Ishikawa (cell line): ENCODE measurements around the gene SFT2D3.

Experiments used
- CEBPB ChIP-seq: IDR thresholded peaks from 2 replicates; pipeline ENCODE4 v1.6.1; 2012
- CREB1 ChIP-seq: IDR thresholded peaks from 2 replicates; pipeline ENCODE4 v1.6.1; 2012; ENCODE audit warnings: low read depth
- EGR1 ChIP-seq: IDR thresholded peaks from 2 replicates; pipeline ENCODE4 v1.6.1; 2012
- EP300 ChIP-seq: IDR thresholded peaks from 2 replicates; pipeline ENCODE4 v1.6.1; 2012; ENCODE audit warnings: borderline replicate concordance
- FOXM1 ChIP-seq: IDR thresholded peaks from 2 replicates; pipeline ENCODE4 v1.6.1; 2012; ENCODE audit warnings: low read depth, borderline replicate concordance
- MAX ChIP-seq: IDR thresholded peaks from 2 replicates; pipeline ENCODE4 v1.6.1; 2012
- NFIC ChIP-seq: IDR thresholded peaks from 2 replicates; pipeline ENCODE4 v1.6.1; 2012
- RAD21 ChIP-seq: IDR thresholded peaks from 2 replicates; pipeline ENCODE4 v1.6.1; 2012; ENCODE audit warnings: low read depth
- REST ChIP-seq: IDR thresholded peaks from 2 replicates; pipeline ENCODE4 v1.6.1; 2012; ENCODE audit warnings: low read depth, mild to moderate bottlenecking
- TAF1 ChIP-seq: IDR thresholded peaks from 2 replicates; pipeline ENCODE4 v1.6.1; 2012; ENCODE audit warnings: low read depth, mild to moderate bottlenecking
- TCF12 ChIP-seq: IDR thresholded peaks from 2 replicates; pipeline ENCODE4 v1.6.1; 2012; ENCODE audit warnings: low read depth
- TEAD4 ChIP-seq: IDR thresholded peaks from 2 replicates; pipeline ENCODE4 v1.6.1; 2012
- USF1 ChIP-seq: IDR thresholded peaks from 2 replicates; pipeline ENCODE4 v1.6.1; 2012
- YY1 ChIP-seq: IDR thresholded peaks from 2 replicates; pipeline ENCODE4 v1.6.1; 2012; ENCODE audit warnings: low read depth
- ZBTB7A ChIP-seq: IDR thresholded peaks from 2 replicates; pipeline ENCODE4 v1.6.1; 2012; ENCODE audit warnings: low read depth

The SFT2D3 gene

GRCh38 chr2:127705391-127706065 is 4.2 kb downstream of the SFT2D3 start:
- TF ChIP-seq USF1 (no peak), CEBPB (no peak), RAD21 (no peak), REST (no peak), MAX (no peak), TAF1 (no peak), EGR1 (no peak), TEAD4 (no peak), FOXM1 (no peak)

- no peak for TF ChIP-seq MAX
- TF ChIP-seq TAF1 = no peak
- TF ChIP-seq EP300 = no peak
- no peak for TF ChIP-seq RAD21
- TF ChIP-seq REST = no peak
- TF ChIP-seq EGR1 = no peak
- no peak for TF ChIP-seq YY1
- TF ChIP-seq NFIC = no peak
- no peak for TF ChIP-seq CEBPB
- no peak for TF ChIP-seq USF1
- TF ChIP-seq TEAD4 = no peak
- no peak for TF ChIP-seq ZBTB7A
- no peak for TF ChIP-seq TCF12
- TF ChIP-seq CREB1 = no peak
- TF ChIP-seq FOXM1 = no peak
Measured at GRCh38 chr2:127706215-127706990, 5.1 kb downstream of the SFT2D3 start.

- TF ChIP-seq ZBTB7A = no peak
- no peak for TF ChIP-seq RAD21
- TF ChIP-seq REST = no peak
- TF ChIP-seq TAF1 = no peak
- no peak for TF ChIP-seq USF1
- TF ChIP-seq CREB1 = no peak
- TF ChIP-seq TEAD4 = no peak
- TF ChIP-seq CEBPB = no peak
- TF ChIP-seq NFIC = no peak
- TF ChIP-seq MAX = no peak
- TF ChIP-seq TCF12 = no peak
- no peak for TF ChIP-seq EGR1
- TF ChIP-seq EP300 = no peak
- no peak for TF ChIP-seq FOXM1
- TF ChIP-seq YY1 = no peak
Measured at GRCh38 chr2:127707890-127708648, 6.8 kb downstream of the SFT2D3 start.
